ENCODE results near the gene GRIK1.

DNA sequence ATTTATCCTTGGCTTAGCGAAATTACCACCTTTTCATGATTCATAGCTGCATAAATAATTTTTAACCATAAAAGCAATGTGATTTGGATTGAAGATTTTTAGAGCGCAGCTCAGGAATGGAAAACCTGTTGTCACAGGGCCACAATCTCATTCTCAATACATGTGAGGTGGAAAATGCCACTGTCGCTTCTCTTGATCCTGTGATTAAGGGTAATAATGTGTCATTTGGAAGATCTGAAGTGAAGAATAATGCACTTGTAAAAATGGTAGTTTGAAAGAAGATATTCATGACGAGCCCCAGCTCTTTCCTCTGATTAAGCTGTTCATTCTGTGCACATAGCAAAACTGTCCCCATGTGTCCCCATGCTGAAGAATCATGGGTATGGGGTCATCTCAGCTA lies 410.7 kb downstream of the GRIK1 start:
- TF ChIP-seq, protein P1, sequence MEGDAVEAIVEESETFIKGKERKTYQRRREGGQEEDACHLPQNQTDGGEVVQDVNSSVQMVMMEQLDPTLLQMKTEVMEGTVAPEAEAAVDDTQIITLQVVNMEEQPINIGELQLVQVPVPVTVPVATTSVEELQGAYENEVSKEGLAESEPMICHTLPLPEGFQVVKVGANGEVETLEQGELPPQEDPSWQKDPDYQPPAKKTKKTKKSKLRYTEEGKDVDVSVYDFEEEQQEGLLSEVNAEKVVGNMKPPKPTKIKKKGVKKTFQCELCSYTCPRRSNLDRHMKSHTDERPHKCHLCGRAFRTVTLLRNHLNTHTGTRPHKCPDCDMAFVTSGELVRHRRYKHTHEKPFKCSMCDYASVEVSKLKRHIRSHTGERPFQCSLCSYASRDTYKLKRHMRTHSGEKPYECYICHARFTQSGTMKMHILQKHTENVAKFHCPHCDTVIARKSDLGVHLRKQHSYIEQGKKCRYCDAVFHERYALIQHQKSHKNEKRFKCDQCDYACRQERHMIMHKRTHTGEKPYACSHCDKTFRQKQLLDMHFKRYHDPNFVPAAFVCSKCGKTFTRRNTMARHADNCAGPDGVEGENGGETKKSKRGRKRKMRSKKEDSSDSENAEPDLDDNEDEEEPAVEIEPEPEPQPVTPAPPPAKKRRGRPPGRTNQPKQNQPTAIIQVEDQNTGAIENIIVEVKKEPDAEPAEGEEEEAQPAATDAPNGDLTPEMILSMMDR (IDR thresholded peaks at IDR 0.05): no peak
- TF ChIP-seq POLR2A (IDR thresholded peaks at IDR 0.05) (no peak), POLR2AphosphoS5 (IDR thresholded peaks at IDR 0.05; ENCODE audit: insufficient read depth in 1 of 2, low read depth in 1 of 2) (no peak)

Measured in vagina (tissue), 2 donors.